Chondrocyte (in vitro differentiated cells): Measurements from ENCODE around the gene OR6J1. TPM values are rescaled to one million over a fixed set of nuclear protein-coding genes. Genes with fewer than 3 reads are reported as not detected.
"Not testable (repeated sequence)": the region's sequence is repeated elsewhere in the genome, so short reads cannot be mapped to it uniquely, and the experiment has no call there.

ENCODE experiments used
- DNase-seq: peaks from one replicate; pipeline ENCODE4 v3.0.0; 2021; ENCODE audit warnings: mixed read lengths, low spot score
- H3K27ac Mint-ChIP-seq: one replicate; pipeline ENCODE4 v1.8.0; 2021; ENCODE audit warnings: mild to moderate bottlenecking, moderate library complexity, mixed read lengths; ENCODE audit not compliant: unreplicated experiment
- H3K27me3 Mint-ChIP-seq: 2 replicates; pipeline ENCODE4 v1.8.0; 2021; ENCODE audit warnings: low read depth, mixed read lengths
- H3K36me3 Mint-ChIP-seq: 2 replicates; pipeline ENCODE4 v1.8.0; 2021; ENCODE audit warnings: low read depth, mixed read lengths
- H3K4me1 Mint-ChIP-seq: 2 replicates; pipeline ENCODE4 v1.8.0; 2021; ENCODE audit warnings: low read depth, mild to moderate bottlenecking, mixed read lengths
- H3K4me3 Mint-ChIP-seq: one replicate; pipeline ENCODE4 v1.8.0; 2021; ENCODE audit warnings: mild to moderate bottlenecking, moderate library complexity, mixed read lengths; ENCODE audit not compliant: unreplicated experiment
- H3K9me3 Mint-ChIP-seq: 2 replicates; pipeline ENCODE4 v1.8.0; 2021; ENCODE audit warnings: low read depth, mixed read lengths
- CTCF ChIP-seq: fragments of 200-600 bp; sonication (generic); IDR thresholded peaks from 2 replicates; pipeline ENCODE4 v1.5.0; 2021; ENCODE audit warnings: antibody characterized with exemption, mild to moderate bottlenecking, moderate library complexity
- total RNA-seq: library from RNA; stranded (reverse); gene quantifications from 3 replicates; pipeline ENCODE4 v1.2.1, GENCODE V29; 2021

The OR6J1 gene
- total RNA-seq, 1 donor from 2014 or later = not detected

GRCh38 chr14:22641846-22642245 is 2.3 kb downstream of the OR6J1 start:
- no peak for DNase-seq
- Mint-ChIP-seq H3K27ac (peak overlapping the region; percentile 32), H3K27me3 (no peaks in the 10 kb centered on the region), H3K36me3 (no peaks in the 10 kb centered on the region), H3K9me3 (no peaks in the 10 kb centered on the region), H3K4me1 (peaks cover 32% of the 10 kb centered on the region), H3K4me3 (no peak overlapping the region)
- no peak for TF ChIP-seq CTCF

- no peaks in the 10 kb centered on the region for H3K27me3 Mint-ChIP-seq
- H3K27ac Mint-ChIP-seq = no peak overlapping the region
- no peaks in the 10 kb centered on the region for H3K9me3 Mint-ChIP-seq
- no peak for TF ChIP-seq CTCF
- H3K36me3 Mint-ChIP-seq = no peaks in the 10 kb centered on the region
- DNase-seq = no peak
- H3K4me1 Mint-ChIP-seq = peaks cover 17% of the 10 kb centered on the region
- H3K4me3 Mint-ChIP-seq = no peak overlapping the region
These were observed 4.0 kb downstream of the OR6J1 start for GRCh38 chr14:22640192-22640591.

GRCh38 chr14:22635980-22636379 is 8.2 kb downstream of the OR6J1 start:
- H3K9me3 Mint-ChIP-seq, H3K4me1 Mint-ChIP-seq, DNase-seq, H3K27me3 Mint-ChIP-seq, H3K4me3 Mint-ChIP-seq, H3K36me3 Mint-ChIP-seq, H3K27ac Mint-ChIP-seq: not testable (repeated sequence)

- Mint-ChIP-seq H3K36me3 (peaks cover 7% of the 10 kb centered on the region), H3K27me3 (no peaks in the 10 kb centered on the region), H3K27ac (no peak overlapping the region), H3K9me3 (peaks cover 7% of the 10 kb centered on the region), H3K4me1 (peaks cover 17% of the 10 kb centered on the region), H3K4me3 (no peak overlapping the region)
- TF ChIP-seq CTCF = no peak
- no peak for DNase-seq
These were observed 9.8 kb downstream of the OR6J1 start for GRCh38 chr14:22634233-22634900.

GRCh38 chr14:22630486-22630885 is 13.7 kb downstream of the OR6J1 start:
- no peaks in the 10 kb centered on the region for H3K27me3 Mint-ChIP-seq
- peak overlapping the region; percentile 91 for H3K27ac Mint-ChIP-seq
- H3K4me3 Mint-ChIP-seq = peak overlapping the region; percentile 16
- peaks cover 27% of the 10 kb centered on the region for H3K4me1 Mint-ChIP-seq
- peaks cover 7% of the 10 kb centered on the region for H3K36me3 Mint-ChIP-seq
- no peak for TF ChIP-seq CTCF
- no peak for DNase-seq
- peaks cover 7% of the 10 kb centered on the region for H3K9me3 Mint-ChIP-seq

- H3K9me3 Mint-ChIP-seq = peaks cover 7% of the 10 kb centered on the region
- DNase-seq = no peak
- H3K27ac Mint-ChIP-seq = peak overlapping the region; percentile 91
- peaks cover 7% of the 10 kb centered on the region for H3K36me3 Mint-ChIP-seq
- no peak overlapping the region for H3K4me3 Mint-ChIP-seq
- TF ChIP-seq CTCF = peak; percentile 12
- H3K27me3 Mint-ChIP-seq = no peaks in the 10 kb centered on the region
- H3K4me1 Mint-ChIP-seq = peaks cover 27% of the 10 kb centered on the region
These were observed 14.1 kb downstream of the OR6J1 start for GRCh38 chr14:22630066-22630465.
